Vagina (tissue), 2 donors: Measurements from ENCODE around the gene RBM20.

Experiments
- CTCF ChIP-seq, 3 experiments: fragments of 450-650 bp in 2 of 3; fragments of 200-600 bp in 1 of 3; sonication (generic) in 1 of 3; IDR thresholded peaks; one replicate each; pipeline ENCODE4 v1.5.1; 2017 to 2019; ENCODE audit warnings: antibody characterized with exemption in 3 of 3, mild to moderate bottlenecking in 2 of 3, moderate library complexity in 2 of 3
- POLR2A ChIP-seq, 2 donors: fragments of 450-650 bp; IDR thresholded peaks; one replicate each; pipeline ENCODE4 v1.6.1; 2017; ENCODE audit warnings: antibody characterized with exemption in 2 of 2, mild to moderate bottlenecking in 2 of 2, moderate library complexity in 2 of 2

- no peak for TF ChIP-seq POLR2A (IDR thresholded peaks at IDR 0.05)
- TF ChIP-seq CTCF (IDR thresholded peaks at IDR 0.05): no peak
Measured at GRCh38 chr10:110641256-110641655, 2.9 kb upstream of the RBM20 start.
